Prostate gland (tissue), 2 donors: ENCODE data around the gene MYO15B. TPM values are rescaled to one million over a fixed set of nuclear protein-coding genes. Genes with fewer than 3 reads are reported as not detected.

Source experiments
- DNase-seq: peaks from one replicate; pipeline ENCODE4 v3.0.0-alpha.2; 2019; ENCODE audit warnings: low spot score
- H3K27ac ChIP-seq, 2 donors: fragments of 200-600 bp; sonication (generic); 2 replicates each; pipeline ENCODE4 v1.5.1; 2017 to 2019
- H3K27me3 ChIP-seq: fragments of 200-600 bp; sonication (generic); replicated peaks from 2 replicates; pipeline ENCODE4 v1.5.1; 2019; ENCODE audit not compliant: insufficient read depth
- H3K36me3 ChIP-seq, 2 donors: fragments of 200-600 bp; sonication (generic); 1 replicate in 1 of 2; 2 replicates in 1 of 2; pipeline versions ENCODE4 v1.5.1 to v1.8.1; 2017 to 2019
- H3K4me1 ChIP-seq: fragments of 200-600 bp; sonication (generic); replicated peaks from 2 replicates; pipeline ENCODE4 v1.5.1; 2019
- H3K4me3 ChIP-seq, 2 donors: fragments of 200-600 bp; sonication (generic); 2 replicates each; pipeline ENCODE4 v1.5.1; 2017 to 2019
- H3K9me3 ChIP-seq: fragments of 200-600 bp; sonication (generic); 2 replicates; pipeline ENCODE4 v1.5.1; 2017
- POLR2A ChIP-seq: fragments of 450-650 bp; IDR thresholded peaks from one replicate; pipeline ENCODE4 v1.6.1; 2016; ENCODE audit warnings: antibody characterized with exemption, mild to moderate bottlenecking
- POLR2AphosphoS5 ChIP-seq: sonication (generic); formaldehyde crosslinking; IDR thresholded peaks from one replicate; pipeline ENCODE4 v1.6.1; 2017; ENCODE audit warnings: antibody characterized with exemption
- WGBS: methylation state at CpG from one replicate; pipeline ENCODE4 v1.1.5; 2018; 5-methylcytosine and 5-hydroxymethylcytosine counted together
- intact Hi-C: fragments of 100-400 bp; cut with DNase I; formaldehyde crosslinking; loops from one replicate; pipeline ENCODE4 v1.14.2; 2022
- total RNA-seq, 2 donors: library from RNA; depleted of rRNA; stranded (reverse); fragments of >200 nt; gene quantifications; one replicate each; pipeline ENCODE4 v1.1.0, GENCODE V29; 2016
- TF ChIP-seq, protein P1 (sequence below), 4 experiments: fragments of 200-600 bp in 2 of 4; fragments of 450-650 bp in 2 of 4; sonication (generic) in 2 of 4; IDR thresholded peaks; 1 replicate in 3 of 4; 2 replicates in 1 of 4; pipeline ENCODE4 v1.5.1; 2016 to 2019; ENCODE audit warnings: antibody characterized with exemption in 4 of 4, mild to moderate bottlenecking in 2 of 4, moderate library complexity in 2 of 4

Gene MYO15B
- total RNA-seq, 2 donors from 2014 or later = 86.5 to 214 TPM

DNA sequence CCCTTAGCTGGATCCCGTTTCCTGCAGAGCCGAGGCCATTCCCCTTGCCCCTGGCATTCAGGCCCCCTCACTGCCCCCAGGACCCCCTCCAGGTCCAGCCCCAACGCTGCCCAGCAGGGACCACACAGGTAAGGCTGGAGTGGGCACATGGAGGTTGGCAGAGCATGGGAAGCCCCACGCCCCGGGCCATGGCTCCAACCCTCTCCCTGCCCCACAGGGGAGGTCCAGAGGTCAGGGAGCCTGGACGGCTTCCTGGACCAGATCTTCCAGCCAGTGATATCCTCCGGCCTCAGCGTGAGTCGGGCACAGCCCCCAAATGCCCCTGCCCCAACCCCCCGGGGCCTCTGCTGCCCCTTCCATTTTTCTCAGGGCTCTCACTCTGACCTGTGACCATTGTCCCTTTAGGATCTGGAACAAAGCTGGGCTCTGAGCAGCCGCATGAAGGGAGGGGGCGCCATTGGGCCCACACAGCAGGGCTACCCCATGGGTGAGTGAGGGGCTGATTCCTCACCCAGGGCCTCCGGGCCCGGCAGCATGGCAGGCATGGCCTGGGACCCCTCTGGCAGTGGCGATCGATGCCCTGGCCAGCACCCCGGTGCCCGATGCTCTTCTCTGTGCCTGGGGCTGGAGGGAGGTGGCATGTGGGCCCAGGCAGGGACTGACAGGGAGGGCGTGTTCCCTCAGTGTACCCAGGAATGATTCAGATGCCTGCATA is 27.1 kb downstream of the MYO15B start:
- Histone ChIP-seq H3K4me3 (no peak overlapping the region), H3K9me3 (no peaks in the 10 kb centered on the region), H3K27ac (no peak overlapping the region), H3K36me3 (no peaks in the 10 kb centered on the region), H3K4me1 (no peaks in the 10 kb centered on the region), H3K27me3 (no peaks in the 10 kb centered on the region)
- no peak for DNase-seq
- intact Hi-C loops = no loop called here
- TF ChIP-seq POLR2AphosphoS5 = no peak
- no peak for TF ChIP-seq POLR2A
- TF ChIP-seq, protein P1, sequence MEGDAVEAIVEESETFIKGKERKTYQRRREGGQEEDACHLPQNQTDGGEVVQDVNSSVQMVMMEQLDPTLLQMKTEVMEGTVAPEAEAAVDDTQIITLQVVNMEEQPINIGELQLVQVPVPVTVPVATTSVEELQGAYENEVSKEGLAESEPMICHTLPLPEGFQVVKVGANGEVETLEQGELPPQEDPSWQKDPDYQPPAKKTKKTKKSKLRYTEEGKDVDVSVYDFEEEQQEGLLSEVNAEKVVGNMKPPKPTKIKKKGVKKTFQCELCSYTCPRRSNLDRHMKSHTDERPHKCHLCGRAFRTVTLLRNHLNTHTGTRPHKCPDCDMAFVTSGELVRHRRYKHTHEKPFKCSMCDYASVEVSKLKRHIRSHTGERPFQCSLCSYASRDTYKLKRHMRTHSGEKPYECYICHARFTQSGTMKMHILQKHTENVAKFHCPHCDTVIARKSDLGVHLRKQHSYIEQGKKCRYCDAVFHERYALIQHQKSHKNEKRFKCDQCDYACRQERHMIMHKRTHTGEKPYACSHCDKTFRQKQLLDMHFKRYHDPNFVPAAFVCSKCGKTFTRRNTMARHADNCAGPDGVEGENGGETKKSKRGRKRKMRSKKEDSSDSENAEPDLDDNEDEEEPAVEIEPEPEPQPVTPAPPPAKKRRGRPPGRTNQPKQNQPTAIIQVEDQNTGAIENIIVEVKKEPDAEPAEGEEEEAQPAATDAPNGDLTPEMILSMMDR (IDR thresholded peaks at IDR 0.05) = no peak
- 90% methylated on average over 18 of the region's 19 CpGs for WGBS

- H3K27me3 ChIP-seq = no peaks in the 10 kb centered on the region
- no peak for TF ChIP-seq POLR2AphosphoS5
- TF ChIP-seq, protein P1 (IDR thresholded peaks at IDR 0.05) = no peak
- TF ChIP-seq POLR2A = no peak
- no peaks in the 10 kb centered on the region for H3K36me3 ChIP-seq
- DNase-seq = no peak
- WGBS = 95% methylated on average over 10 of the region's 11 CpGs
- H3K27ac ChIP-seq = no peak overlapping the region
- no peak overlapping the region for H3K4me3 ChIP-seq
- H3K9me3 ChIP-seq = no peaks in the 10 kb centered on the region
- intact Hi-C loops = no loop called here
- H3K4me1 ChIP-seq = no peaks in the 10 kb centered on the region
These were observed 27.7 kb downstream of the MYO15B start for GRCh38 chr17:75615301-75615700.

DNA sequence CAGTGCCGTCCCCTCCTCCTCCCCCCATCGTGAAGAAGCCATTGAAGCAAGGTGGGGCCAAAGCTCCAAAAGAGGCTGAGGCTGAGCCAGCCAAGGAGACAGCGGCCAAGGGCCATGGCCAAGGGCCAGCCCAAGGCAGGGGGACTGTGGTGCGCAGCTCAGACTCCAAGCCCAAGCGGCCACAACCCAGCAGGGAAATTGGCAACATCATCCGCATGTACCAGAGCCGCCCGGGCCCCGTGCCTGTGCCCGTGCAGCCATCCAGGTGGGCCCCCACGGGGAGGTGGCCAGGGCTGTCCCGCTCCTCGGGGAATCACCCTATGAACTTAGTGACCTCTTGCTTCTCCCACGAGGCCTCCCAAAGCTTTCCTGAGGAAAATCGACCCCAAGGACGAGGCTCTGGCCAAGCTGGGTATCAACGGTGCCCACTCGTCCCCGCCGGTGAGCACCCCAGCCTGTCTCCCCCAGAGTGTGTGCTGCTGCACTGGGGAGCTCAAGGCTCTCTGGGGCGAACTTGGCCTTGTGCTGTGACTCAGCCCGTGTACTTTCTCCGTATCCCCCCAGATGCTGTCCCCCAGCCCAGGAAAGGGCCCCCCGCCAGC is 29.0 kb downstream of the MYO15B start:
- H3K27me3 ChIP-seq = no peaks in the 10 kb centered on the region
- 85% methylated on average over 23 of the region's 24 CpGs for WGBS
- intact Hi-C loops = no loop called here
- H3K36me3 ChIP-seq = no peaks in the 10 kb centered on the region
- no peak overlapping the region for H3K27ac ChIP-seq
- no peak overlapping the region for H3K4me3 ChIP-seq
- TF ChIP-seq POLR2AphosphoS5 = no peak
- TF ChIP-seq, protein P1 (IDR thresholded peaks at IDR 0.05) = no peak
- no peak for TF ChIP-seq POLR2A
- no peak for DNase-seq
- H3K9me3 ChIP-seq = no peaks in the 10 kb centered on the region
- no peaks in the 10 kb centered on the region for H3K4me1 ChIP-seq

DNA sequence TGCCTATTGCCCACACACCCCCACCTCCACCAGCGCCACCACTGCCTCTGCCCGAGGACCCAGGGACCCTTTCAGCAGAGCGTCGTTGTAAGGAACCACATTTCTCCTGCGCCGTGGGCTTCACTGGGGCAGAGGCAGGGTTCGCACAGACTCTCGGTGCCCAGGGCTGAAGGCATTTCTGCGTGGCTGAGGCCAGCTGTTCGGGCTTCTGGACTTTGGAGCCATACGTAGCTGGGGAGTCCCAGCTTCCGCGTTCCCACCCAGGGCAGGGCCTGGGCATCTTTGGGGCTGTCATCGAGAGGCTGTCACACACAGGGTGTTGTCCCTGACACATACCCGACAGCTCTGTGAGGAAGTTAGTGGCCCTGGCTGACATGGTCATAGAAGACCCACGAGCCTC is 29.6 kb downstream of the MYO15B start:
- Histone ChIP-seq H3K4me1 (no peaks in the 10 kb centered on the region), H3K4me3 (no peak overlapping the region), H3K27me3 (no peaks in the 10 kb centered on the region), H3K27ac (no peak overlapping the region), H3K9me3 (no peaks in the 10 kb centered on the region), H3K36me3 (no peaks in the 10 kb centered on the region)
- TF ChIP-seq, protein P1 (IDR thresholded peaks at IDR 0.05) = no peak
- no peak for TF ChIP-seq POLR2AphosphoS5
- TF ChIP-seq POLR2A = no peak
- intact Hi-C loops = no loop called here
- WGBS = 89% methylated on average over 16 of the region's 16 CpGs
- no peak for DNase-seq

DNA sequence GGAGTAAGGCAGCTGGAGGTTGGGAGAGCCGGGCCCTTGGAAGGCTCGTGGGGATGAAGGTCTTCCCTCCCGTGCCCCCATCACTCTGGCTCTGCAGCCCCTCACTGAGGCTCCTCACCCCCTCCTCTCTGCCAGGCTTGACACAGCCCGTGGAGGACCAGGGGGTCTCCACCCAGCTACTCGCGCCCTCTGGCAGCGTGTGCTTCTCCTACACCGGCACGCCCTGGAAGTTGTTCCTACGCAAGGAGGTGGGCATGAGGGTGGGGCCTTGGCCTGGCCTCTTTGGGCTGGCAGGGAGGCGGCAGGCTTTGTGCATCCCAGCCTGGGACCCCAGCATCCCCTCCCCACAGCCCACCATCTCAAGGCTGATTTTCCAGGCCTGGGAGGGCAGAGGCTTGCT is 30.1 kb downstream of the MYO15B start:
- DNase-seq = no peak
- Histone ChIP-seq H3K27ac (no peak overlapping the region), H3K4me1 (no peaks in the 10 kb centered on the region), H3K9me3 (no peaks in the 10 kb centered on the region), H3K36me3 (no peaks in the 10 kb centered on the region), H3K4me3 (no peak overlapping the region), H3K27me3 (no peaks in the 10 kb centered on the region)
- intact Hi-C loops = no loop called here
- WGBS = 88% methylated on average over 11 of the region's 11 CpGs
- TF ChIP-seq, protein P1 (IDR thresholded peaks at IDR 0.05) = no peak
- TF ChIP-seq POLR2A (no peak), POLR2AphosphoS5 (no peak)
